Vagina (tissue), 2 donors: Measurements from ENCODE around the gene MAP3K10. TPM values are rescaled to one million over a fixed set of nuclear protein-coding genes. Genes with fewer than 3 reads are reported as not detected.

Experiments used
- DNase-seq, 2 donors: peaks; one replicate each; pipeline ENCODE4 v3.0.0-alpha.2; 2017; ENCODE audit errors: extremely low spot score in 2 of 2
- H3K27ac ChIP-seq: fragments of 200-600 bp; sonication (generic); one replicate; pipeline ENCODE4 v1.5.1; 2019
- H3K27me3 ChIP-seq: fragments of 200-600 bp; sonication (generic); one replicate; pipeline ENCODE4 v1.5.1; 2019
- H3K36me3 ChIP-seq, 2 donors: fragments of 200-600 bp; sonication (generic); one replicate each; pipeline ENCODE4 v1.5.1; 2017 to 2019
- H3K4me1 ChIP-seq: fragments of 200-600 bp; sonication (generic); one replicate; pipeline ENCODE4 v1.5.1; 2019
- H3K4me3 ChIP-seq, 2 donors: fragments of 200-600 bp; sonication (generic); 1 replicate in 1 of 2; 2 replicates in 1 of 2; pipeline ENCODE4 v1.5.1; 2016 to 2019
- H3K9me3 ChIP-seq: fragments of 200-600 bp; sonication (generic); one replicate; pipeline ENCODE4 v1.5.1; 2019
- CTCF ChIP-seq, 3 experiments: fragments of 450-650 bp in 2 of 3; fragments of 200-600 bp in 1 of 3; sonication (generic) in 1 of 3; IDR thresholded peaks; one replicate each; pipeline ENCODE4 v1.5.1; 2017 to 2019; ENCODE audit warnings: antibody characterized with exemption in 3 of 3, mild to moderate bottlenecking in 2 of 3, moderate library complexity in 2 of 3
- POLR2A ChIP-seq, 2 donors: fragments of 450-650 bp; IDR thresholded peaks; one replicate each; pipeline ENCODE4 v1.6.1; 2017; ENCODE audit warnings: antibody characterized with exemption in 2 of 2, mild to moderate bottlenecking in 2 of 2, moderate library complexity in 2 of 2
- POLR2AphosphoS5 ChIP-seq, 2 donors: sonication (generic); formaldehyde crosslinking; IDR thresholded peaks; one replicate each; pipeline ENCODE4 v1.9.0; 2017; ENCODE audit warnings: antibody characterized with exemption in 2 of 2, mild to moderate bottlenecking in 2 of 2, low read depth in 1 of 2; ENCODE audit not compliant: insufficient read depth in 1 of 2
- intact Hi-C: fragments of 100-400 bp; cut with DNase I; formaldehyde crosslinking; loops from one replicate; pipeline ENCODE4 v1.15.1; 2023
- total RNA-seq: library from RNA; depleted of rRNA; stranded (reverse); fragments of >200 nt; gene quantifications from one replicate; pipeline ENCODE4 v1.2.3, GENCODE V29; 2016

MAP3K10 gene
- total RNA-seq, 1 donor from 2014 or later: 10.6 TPM

GRCh38 chr19:40200341-40201099, 9.3 kb downstream of the MAP3K10 start:
- no peak overlapping the region for H3K4me3 ChIP-seq
- no peaks in the 10 kb centered on the region for H3K4me1 ChIP-seq
- peaks cover 0 to 21% of the 10 kb centered on the region in 2 donors for H3K36me3 ChIP-seq
- intact Hi-C loops: no loop called here
- H3K27ac ChIP-seq: no peak overlapping the region
- no peaks in the 10 kb centered on the region for H3K27me3 ChIP-seq
- no peaks in the 10 kb centered on the region for H3K9me3 ChIP-seq
- no peak for DNase-seq
- no peak for TF ChIP-seq CTCF (IDR thresholded peaks at IDR 0.05)
- TF ChIP-seq POLR2AphosphoS5 (IDR thresholded peaks at IDR 0.05; ENCODE audit: insufficient read depth in 1 of 2, low read depth in 1 of 2): no peak
- no peak for TF ChIP-seq POLR2A (IDR thresholded peaks at IDR 0.05)

- Histone ChIP-seq H3K4me3 (no peak overlapping the region), H3K27me3 (no peaks in the 10 kb centered on the region), H3K27ac (no peak overlapping the region), H3K4me1 (no peaks in the 10 kb centered on the region), H3K36me3 (peaks cover 0 to 21% of the 10 kb centered on the region in 2 donors), H3K9me3 (no peaks in the 10 kb centered on the region)
- TF ChIP-seq POLR2A (IDR thresholded peaks at IDR 0.05) (no peak), CTCF (IDR thresholded peaks at IDR 0.05) (no peak), POLR2AphosphoS5 (IDR thresholded peaks at IDR 0.05; ENCODE audit: insufficient read depth in 1 of 2, low read depth in 1 of 2) (no peak)
- intact Hi-C loops: no loop called here
- DNase-seq: no peak
Measured at GRCh38 chr19:40204381-40204780, 13.2 kb downstream of the MAP3K10 start.

- Histone ChIP-seq H3K36me3 (peaks cover 0 to 27% of the 10 kb centered on the region in 2 donors), H3K4me1 (no peaks in the 10 kb centered on the region), H3K9me3 (no peaks in the 10 kb centered on the region), H3K27ac (no peak overlapping the region), H3K27me3 (no peaks in the 10 kb centered on the region), H3K4me3 (no peak overlapping the region)
- TF ChIP-seq CTCF (IDR thresholded peaks at IDR 0.05) (no peak), POLR2AphosphoS5 (IDR thresholded peaks at IDR 0.05; ENCODE audit: insufficient read depth in 1 of 2, low read depth in 1 of 2) (no peak)
- no peak for DNase-seq
- intact Hi-C loops: no loop called here
Measured at GRCh38 chr19:40205760-40206159, 14.5 kb downstream of the MAP3K10 start.

- no peaks in the 10 kb centered on the region for H3K27me3 ChIP-seq
- TF ChIP-seq POLR2A (IDR thresholded peaks at IDR 0.05): no peak
- TF ChIP-seq CTCF (IDR thresholded peaks at IDR 0.05): no peak
- TF ChIP-seq POLR2AphosphoS5 (IDR thresholded peaks at IDR 0.05; ENCODE audit: insufficient read depth in 1 of 2, low read depth in 1 of 2): no peak
Measured at GRCh38 chr19:40208602-40209001, 17.4 kb downstream of the MAP3K10 start.

GRCh38 chr19:40210889-40211288, 19.7 kb downstream of the MAP3K10 start:
- peaks cover 0 to 7% of the 10 kb centered on the region in 2 donors for H3K36me3 ChIP-seq
- no peak for DNase-seq
- intact Hi-C loops: loop anchor here (10.0 kb wide), 1 partner anchor 56 kb away; no protein-coding TSS in a partner anchor
- no peaks in the 10 kb centered on the region for H3K9me3 ChIP-seq
- no peak overlapping the region for H3K27ac ChIP-seq
- no peaks in the 10 kb centered on the region for H3K4me1 ChIP-seq
- H3K27me3 ChIP-seq: no peaks in the 10 kb centered on the region
- no peak overlapping the region for H3K4me3 ChIP-seq
- TF ChIP-seq CTCF (IDR thresholded peaks at IDR 0.05) (no peak), POLR2AphosphoS5 (IDR thresholded peaks at IDR 0.05; ENCODE audit: insufficient read depth in 1 of 2, low read depth in 1 of 2) (no peak), POLR2A (IDR thresholded peaks at IDR 0.05) (no peak)

More at GRCh38 chr19:40208602-40209001, 17.4 kb downstream of the MAP3K10 start:
- peaks cover 0 to 23% of the 10 kb centered on the region in 2 donors for H3K36me3 ChIP-seq
- DNase-seq: no peak
- H3K4me1 ChIP-seq: no peaks in the 10 kb centered on the region
- intact Hi-C loops: no loop called here
- H3K27ac ChIP-seq: no peak overlapping the region
- no peak overlapping the region for H3K4me3 ChIP-seq
- H3K9me3 ChIP-seq: no peaks in the 10 kb centered on the region
